ENCODE measurements around the gene ERC2. TPM values are rescaled to one million over a fixed set of nuclear protein-coding genes. Genes with fewer than 3 reads are reported as not detected.

Gene ERC2
- total RNA-seq, 6 donors from 2014 or later = 0.67 to 14.7 (median 1.3) TPM

DNA sequence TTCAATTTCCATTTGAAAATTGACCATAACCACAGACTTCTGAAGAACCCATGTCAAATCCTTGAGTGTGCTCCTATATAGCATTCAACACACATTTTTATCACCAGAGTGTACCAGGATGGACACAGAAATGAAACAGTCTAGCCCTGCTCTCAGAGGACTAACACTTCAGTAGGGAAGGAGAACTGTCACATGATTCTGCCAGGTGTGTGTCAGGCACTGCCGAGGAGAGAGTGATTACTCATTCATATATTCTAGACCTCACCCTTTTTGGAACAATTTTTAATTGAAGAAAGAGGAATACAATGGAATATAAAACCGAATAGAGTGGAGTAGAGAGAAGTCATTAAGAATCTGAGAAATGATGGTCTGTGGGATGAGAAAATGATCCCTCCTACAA is 125.8 kb downstream of the ERC2 start:
- WGBS, 2 donors = 36 to 48% methylated on average over 2 of the region's 2 CpGs
- Histone ChIP-seq H3K4me1 (no peaks in the 10 kb centered on the region), H3K9me3 (no peaks in the 10 kb centered on the region), H3K36me3 (no peaks in the 10 kb centered on the region), H3K4me3 (no peak overlapping the region), H3K27me3 (no peaks in the 10 kb centered on the region), H3K27ac (no peak overlapping the region)
- no peak for ATAC-seq (ENCODE audit: low FRiP score in 2 of 2)
- TF ChIP-seq POLR2AphosphoS5 (IDR thresholded peaks at IDR 0.05) (no peak), EP300 (IDR thresholded peaks at IDR 0.05) (no peak), POLR2A (IDR thresholded peaks at IDR 0.05) (no peak)
- TF ChIP-seq, protein P1, sequence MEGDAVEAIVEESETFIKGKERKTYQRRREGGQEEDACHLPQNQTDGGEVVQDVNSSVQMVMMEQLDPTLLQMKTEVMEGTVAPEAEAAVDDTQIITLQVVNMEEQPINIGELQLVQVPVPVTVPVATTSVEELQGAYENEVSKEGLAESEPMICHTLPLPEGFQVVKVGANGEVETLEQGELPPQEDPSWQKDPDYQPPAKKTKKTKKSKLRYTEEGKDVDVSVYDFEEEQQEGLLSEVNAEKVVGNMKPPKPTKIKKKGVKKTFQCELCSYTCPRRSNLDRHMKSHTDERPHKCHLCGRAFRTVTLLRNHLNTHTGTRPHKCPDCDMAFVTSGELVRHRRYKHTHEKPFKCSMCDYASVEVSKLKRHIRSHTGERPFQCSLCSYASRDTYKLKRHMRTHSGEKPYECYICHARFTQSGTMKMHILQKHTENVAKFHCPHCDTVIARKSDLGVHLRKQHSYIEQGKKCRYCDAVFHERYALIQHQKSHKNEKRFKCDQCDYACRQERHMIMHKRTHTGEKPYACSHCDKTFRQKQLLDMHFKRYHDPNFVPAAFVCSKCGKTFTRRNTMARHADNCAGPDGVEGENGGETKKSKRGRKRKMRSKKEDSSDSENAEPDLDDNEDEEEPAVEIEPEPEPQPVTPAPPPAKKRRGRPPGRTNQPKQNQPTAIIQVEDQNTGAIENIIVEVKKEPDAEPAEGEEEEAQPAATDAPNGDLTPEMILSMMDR (IDR thresholded peaks at IDR 0.05) = no peak
- DNase-seq = no peak

- DNase-seq (peak in 1 of 2 donors; percentile 10), ATAC-seq (ENCODE audit: low FRiP score in 2 of 2) (no peak)
- 32 to 33% methylated on average over 4 of the region's 4 CpGs for WGBS, 2 donors
- Histone ChIP-seq H3K27ac (no peak overlapping the region), H3K4me3 (no peak overlapping the region), H3K36me3 (no peaks in the 10 kb centered on the region), H3K9me3 (no peaks in the 10 kb centered on the region), H3K4me1 (no peaks in the 10 kb centered on the region), H3K27me3 (no peaks in the 10 kb centered on the region)
- TF ChIP-seq, protein P1 (IDR thresholded peaks at IDR 0.05) = no peak
- TF ChIP-seq EP300 (IDR thresholded peaks at IDR 0.05) = no peak
- no peak for TF ChIP-seq POLR2AphosphoS5 (IDR thresholded peaks at IDR 0.05)
- TF ChIP-seq POLR2A (IDR thresholded peaks at IDR 0.05) = no peak
Measured at GRCh38 chr3:56339671-56340070, 128.6 kb downstream of the ERC2 start.

GRCh38 chr3:56339244-56339643 is 129.0 kb downstream of the ERC2 start:
- no peak for TF ChIP-seq EP300 (IDR thresholded peaks at IDR 0.05)
- TF ChIP-seq POLR2AphosphoS5 (IDR thresholded peaks at IDR 0.05) = no peak
- TF ChIP-seq, protein P1 (IDR thresholded peaks at IDR 0.05) = no peak
- TF ChIP-seq POLR2A (IDR thresholded peaks at IDR 0.05) = no peak
- WGBS, 2 donors = 58 to 76% methylated on average over 2 of the region's 2 CpGs
- Histone ChIP-seq H3K36me3 (no peaks in the 10 kb centered on the region), H3K4me1 (no peaks in the 10 kb centered on the region), H3K9me3 (no peaks in the 10 kb centered on the region), H3K27me3 (no peaks in the 10 kb centered on the region), H3K4me3 (no peak overlapping the region), H3K27ac (no peak overlapping the region)
- ATAC-seq (ENCODE audit: low FRiP score in 2 of 2) (no peak), DNase-seq (no peak)

GRCh38 chr3:56336023-56336422 is 132.2 kb downstream of the ERC2 start:
- H3K27me3 ChIP-seq = no peaks in the 10 kb centered on the region
- no peaks in the 10 kb centered on the region for H3K9me3 ChIP-seq
- 89 to 94% methylated on average over 4 of the region's 4 CpGs for WGBS, 2 donors
- no peak overlapping the region for H3K27ac ChIP-seq
- H3K36me3 ChIP-seq = no peaks in the 10 kb centered on the region
- H3K4me1 ChIP-seq = no peaks in the 10 kb centered on the region
- ATAC-seq (ENCODE audit: low FRiP score in 2 of 2) (no peak), DNase-seq (no peak)
- no peak overlapping the region for H3K4me3 ChIP-seq
- no peak for TF ChIP-seq POLR2AphosphoS5 (IDR thresholded peaks at IDR 0.05)
- no peak for TF ChIP-seq EP300 (IDR thresholded peaks at IDR 0.05)
- no peak for TF ChIP-seq POLR2A (IDR thresholded peaks at IDR 0.05)

DNA sequence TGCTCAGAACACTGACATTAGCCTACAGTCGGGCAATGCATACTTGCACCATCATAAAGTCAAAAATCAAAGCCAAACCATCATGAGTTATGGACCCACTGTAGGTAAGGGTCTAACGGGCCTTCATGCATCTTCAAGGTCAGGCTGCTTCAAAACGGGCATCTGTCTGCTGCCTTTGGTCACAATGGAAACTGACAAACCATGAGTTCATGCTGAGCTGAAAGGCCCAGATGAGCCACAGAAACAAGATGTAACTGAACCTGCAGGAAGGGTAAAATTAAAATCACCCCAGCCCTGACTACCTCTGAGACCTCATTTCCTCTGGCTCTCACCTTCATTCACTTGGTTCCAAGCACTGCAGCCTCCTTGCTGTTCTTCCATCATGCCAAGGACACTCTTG is 143.8 kb downstream of the ERC2 start:
- TF ChIP-seq POLR2A (IDR thresholded peaks at IDR 0.05) (no peak), EP300 (IDR thresholded peaks at IDR 0.05) (no peak), POLR2AphosphoS5 (IDR thresholded peaks at IDR 0.05) (no peak)
- TF ChIP-seq, protein P1 (IDR thresholded peaks at IDR 0.05) = no peak
- ATAC-seq (ENCODE audit: low FRiP score in 2 of 2) (no peak), DNase-seq (no peak)
- Histone ChIP-seq H3K9me3 (no peaks in the 10 kb centered on the region), H3K4me1 (no peaks in the 10 kb centered on the region), H3K36me3 (no peaks in the 10 kb centered on the region), H3K27me3 (no peaks in the 10 kb centered on the region), H3K4me3 (no peak overlapping the region), H3K27ac (no peak overlapping the region)
- 79 to 89% methylated on average over 2 to 3 of the region's 3 CpGs for WGBS, 2 donors

Measured in upper lobe of left lung (tissue), 6 donors.